Stimulated activated CD4-positive, alpha-beta T cell treated with anti-CD3 and anti-CD28 coated beads, TNF-alpha, amount 100 ng/mL, for 1 hour (primary cell): Measurements from ENCODE around the gene HTR4.
"Not testable (repeated sequence)": the region's sequence is repeated elsewhere in the genome, so short reads cannot be mapped to it uniquely, and the experiment has no call there.

Experiments used
- DNase-seq, 3 donors: peaks; one replicate each; pipeline ENCODE4 v3.0.0-alpha.2; 2020; ENCODE audit warnings: low read depth in 3 of 3, low spot score in 1 of 3

HTR4 gene

DNA sequence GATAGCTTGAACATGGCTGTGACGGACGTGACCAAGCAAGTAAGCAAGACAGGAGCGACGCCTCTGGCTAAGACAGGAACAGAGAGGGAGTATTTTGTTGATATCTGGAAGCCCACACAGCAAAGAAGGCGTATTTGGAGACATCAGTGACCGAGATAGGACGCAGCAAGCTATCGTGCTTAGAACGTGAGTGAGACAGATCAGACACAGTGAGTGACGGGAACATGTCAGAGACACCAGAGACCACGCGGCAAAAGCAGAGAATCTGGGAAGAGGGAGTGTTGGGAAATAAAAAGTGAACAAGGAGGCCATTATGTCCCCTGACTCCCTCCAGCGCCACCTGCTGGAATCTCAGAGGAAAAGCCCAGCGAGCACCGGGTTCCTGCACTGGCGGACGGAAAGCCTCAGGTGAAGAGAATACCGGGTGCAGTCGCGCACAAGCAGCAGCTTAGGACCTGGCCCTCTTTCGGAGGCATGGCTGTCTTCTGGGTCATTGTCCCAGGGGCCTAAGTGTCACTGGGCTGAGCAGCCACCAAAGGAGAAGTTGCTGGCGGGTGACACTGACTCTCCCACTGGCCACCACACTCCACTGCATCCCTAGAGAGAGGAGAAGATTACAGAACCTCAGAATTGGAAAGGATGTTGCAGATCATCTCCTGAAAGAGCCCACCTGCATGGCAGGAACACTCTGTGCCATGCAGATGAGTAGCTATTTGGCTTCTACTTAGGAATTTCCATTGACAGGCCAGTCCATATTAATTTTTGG is 171.4 kb downstream of the HTR4 start:
- peak in 2 of 3 donors; percentile 17 to 38 for DNase-seq

DNA sequence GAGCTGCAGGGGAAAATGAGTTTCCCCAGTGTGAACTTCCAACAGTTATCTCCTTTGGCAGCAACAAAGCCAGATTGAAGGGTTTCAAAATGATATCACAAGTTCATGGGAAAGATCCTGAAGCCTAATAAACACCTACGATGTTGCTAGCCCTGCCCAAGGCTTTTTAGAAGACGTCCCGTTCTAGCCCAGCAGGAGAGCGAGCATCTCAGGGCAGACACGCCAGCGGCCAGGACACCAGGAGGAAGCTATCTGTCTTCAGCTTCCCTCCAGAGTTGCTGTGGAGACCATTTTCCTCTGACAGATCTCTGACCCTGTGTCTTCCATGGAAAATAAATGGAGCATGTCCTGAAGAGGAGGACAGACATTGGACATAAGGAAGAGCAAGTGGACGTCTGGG is 172.1 kb downstream of the HTR4 start:
- DNase-seq, result no peak

DNA sequence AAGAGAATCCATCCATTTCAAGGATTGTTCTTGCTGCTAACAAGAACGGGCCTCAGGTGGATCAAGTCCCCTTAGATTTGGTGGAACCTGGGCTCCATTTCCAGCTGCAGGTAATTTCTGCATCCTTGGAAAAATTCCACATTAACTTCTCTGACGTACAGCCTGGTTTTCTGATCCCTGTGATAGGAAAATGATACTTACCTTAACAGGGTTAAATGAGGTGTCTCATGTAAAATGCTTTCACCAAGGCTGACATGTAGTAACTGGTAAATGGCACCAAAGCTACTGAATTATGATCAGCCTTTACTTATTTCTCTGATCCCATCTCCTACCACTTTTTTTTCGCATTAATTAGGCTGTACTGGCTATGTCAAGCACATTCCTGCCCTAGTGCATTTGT is 176.9 kb downstream of the HTR4 start:
- no peak for DNase-seq

DNA sequence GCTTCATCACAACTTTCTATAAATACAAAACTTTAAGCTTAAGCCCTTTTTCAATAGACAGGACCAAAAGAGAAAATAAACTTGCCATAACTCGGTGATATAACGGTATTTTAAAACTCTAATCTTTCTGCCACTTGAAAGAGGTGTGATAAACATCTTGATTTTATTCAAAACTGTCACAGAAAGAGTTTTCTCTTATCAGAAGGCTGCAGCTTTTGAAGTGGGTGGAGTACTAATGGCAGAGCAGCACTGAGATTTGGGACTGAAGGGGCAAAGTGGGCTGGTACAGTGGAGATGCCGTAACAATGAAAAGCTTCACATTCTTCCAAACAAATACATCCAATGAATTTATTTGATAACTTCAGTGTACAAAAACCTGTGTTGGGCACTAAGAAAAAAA is 178.0 kb downstream of the HTR4 start:
- no peak for DNase-seq

DNA sequence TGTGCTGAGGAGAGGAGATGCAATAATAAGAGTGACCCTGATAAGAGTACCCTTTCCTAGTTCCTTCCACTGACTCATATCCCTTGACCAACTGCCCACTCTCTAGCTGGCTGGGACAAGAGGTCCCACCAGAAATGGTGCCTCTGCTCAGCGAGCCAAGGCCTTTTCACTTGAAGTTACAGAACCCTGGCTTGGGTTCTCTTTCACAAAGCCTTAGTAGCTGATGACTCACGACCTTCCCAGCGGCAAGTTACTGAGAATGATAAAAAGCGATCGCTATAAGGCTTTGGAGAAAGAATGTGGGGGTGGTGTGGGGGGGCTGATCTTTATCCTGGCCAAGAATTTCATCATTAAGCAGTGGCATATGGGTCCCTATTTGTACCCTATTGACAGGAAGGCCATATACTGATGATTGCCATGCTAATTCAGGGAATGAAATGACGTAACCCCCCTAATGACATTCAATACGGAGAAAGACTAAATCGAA is 180.3 kb downstream of the HTR4 start:
- no peak for DNase-seq

DNA sequence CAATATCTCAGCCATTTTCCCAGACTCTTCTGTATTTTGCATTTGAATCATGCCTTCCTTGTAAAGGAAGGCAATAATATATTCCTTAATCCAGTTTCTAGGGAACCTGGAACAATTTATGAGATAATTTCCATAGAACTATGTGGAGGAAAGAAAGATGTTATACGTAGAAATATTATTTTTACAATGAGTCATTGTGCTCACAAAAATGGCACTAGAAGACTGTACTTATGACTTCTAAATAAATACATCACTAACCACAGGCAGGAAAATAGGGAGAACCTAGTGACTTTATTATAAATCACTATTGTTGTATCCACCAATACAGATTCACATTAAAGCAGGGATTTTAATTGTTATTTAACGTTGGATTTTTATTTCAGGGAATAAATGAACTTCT is 182.9 kb downstream of the HTR4 start:
- no peak for DNase-seq

DNA sequence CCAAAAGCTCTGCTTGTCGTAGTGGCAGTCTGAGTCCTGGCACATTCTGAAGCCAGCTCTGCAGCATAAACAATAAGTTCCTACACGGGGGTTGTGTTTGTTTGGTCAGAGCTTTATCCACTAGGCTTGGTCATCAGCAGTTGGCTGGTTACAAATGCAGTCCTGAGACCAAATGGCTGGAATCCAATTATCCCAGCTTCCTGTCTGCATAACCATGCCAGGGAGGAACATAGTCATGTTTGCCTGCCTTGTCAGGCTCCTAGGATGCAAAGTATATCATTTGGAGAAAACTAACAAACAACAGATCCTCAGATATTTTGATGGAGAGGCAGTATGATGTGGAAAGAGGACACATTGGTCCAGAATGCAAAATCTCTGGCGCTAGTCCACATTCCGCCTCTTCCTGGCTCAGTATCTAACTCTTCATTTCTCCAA is 184.8 kb downstream of the HTR4 start:
- DNase-seq, result no peak

DNA sequence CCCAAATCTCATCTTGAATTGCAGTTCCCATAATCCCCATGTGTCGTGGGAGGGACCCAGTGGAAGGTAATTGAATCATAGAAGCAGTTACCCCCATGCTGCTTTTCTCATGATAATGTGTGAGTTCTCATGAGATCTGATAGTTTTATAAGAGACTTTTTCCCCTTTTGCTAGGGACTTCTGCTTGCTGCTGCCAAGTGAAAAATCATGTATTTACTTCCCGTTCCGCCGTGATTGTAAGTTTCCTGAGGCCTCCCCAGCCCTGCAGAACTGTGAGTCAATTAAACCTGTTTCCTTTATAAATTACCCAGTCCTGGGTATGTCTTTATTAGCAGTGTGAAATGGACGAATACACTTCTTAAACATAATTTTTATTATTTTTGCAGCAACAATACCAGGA is 185.6 kb downstream of the HTR4 start:
- DNase-seq, result not testable (repeated sequence)

DNA sequence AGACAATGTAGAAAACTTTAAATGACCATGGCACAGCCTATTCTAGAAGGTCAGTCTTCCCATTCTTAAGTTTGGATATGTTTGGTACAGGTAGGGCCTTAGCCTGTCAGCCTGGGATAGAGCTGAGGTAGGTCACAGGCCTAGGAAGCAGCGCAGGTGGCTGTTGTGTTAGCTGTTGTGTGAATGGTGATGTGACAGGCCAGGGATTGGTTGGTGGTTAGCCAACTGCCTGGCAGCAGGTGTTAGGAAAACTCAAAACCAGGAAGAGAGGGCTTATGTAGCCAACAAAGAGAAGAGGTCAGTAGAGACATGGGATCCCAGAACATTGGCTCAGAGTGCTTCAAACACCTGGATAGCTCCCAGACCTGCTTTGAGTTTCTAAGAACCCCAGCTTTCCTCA is 186.4 kb downstream of the HTR4 start:
- no peak for DNase-seq

DNA sequence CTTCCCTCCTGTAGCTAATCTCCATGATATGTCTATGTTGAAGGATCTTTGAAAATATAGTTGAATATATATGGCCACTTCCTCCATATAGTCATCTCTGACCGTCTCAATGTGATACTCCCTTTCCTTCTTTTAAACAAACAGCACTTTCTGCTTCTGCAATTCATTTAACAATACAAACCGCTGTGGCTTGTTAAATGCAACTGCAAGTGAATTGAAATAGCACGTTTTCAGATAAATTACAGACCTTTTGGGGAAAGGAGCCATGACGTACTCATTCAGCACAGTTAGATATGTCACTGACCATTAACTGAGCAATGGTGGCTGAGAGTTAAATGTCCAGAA is 188.1 kb downstream of the HTR4 start:
- DNase-seq, result no peak

DNA sequence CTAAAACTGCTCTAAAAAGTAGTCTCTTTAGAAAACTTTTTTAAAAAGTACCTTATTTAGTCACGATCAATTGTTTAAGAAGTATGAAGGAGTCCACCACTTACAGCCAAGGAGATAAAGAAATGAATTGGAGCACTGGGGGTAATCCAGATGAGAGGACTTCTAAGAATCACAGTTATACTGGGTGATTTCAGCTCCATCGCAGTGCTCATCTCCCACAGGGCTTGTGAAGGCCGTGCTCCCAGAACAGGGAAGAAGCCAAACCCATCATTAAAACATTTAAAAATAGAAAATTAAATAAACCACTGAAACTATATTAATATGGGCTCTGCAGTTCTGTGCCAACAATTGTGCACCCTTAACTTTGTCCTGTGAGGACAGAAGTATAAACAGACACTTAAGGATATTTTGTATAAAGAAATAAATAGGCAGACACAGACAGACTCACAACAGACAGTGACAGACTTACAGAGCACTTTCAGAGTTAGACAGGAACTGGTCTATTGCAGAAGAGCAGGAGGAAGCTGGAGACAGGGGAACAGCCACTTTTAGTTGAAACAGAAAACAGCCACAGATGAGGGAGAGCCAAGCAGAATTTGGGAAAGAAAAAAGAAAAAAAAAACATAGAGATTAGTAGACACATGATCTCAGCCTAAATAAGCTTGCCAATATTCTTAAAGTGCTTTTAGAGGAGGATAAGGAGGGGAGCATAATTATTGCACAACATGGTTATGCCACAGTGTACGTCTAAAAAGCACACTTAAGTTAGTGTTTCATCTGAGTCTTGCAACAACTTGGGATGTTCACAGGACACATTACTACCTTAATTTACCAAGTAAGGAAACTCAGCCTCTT is 188.7 kb downstream of the HTR4 start:
- no peak for DNase-seq

DNA sequence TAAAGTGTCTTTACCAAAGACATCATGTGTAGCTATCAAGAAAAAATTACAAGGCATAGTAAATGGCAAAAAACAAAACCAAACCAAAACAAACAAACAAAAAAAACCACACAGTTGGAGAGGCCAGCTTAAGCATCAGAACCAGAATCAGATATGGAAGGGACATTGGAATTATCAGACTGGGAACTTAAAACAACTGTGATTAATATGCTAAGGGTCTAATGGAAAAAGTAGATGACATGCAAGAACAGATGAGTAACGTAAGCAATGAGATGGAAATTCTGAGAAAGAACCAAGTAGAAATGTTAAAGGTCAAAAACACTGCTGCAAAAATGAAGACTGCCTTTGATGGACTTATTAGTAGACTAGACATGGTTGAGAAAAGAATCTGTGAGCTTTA is 194.7 kb downstream of the HTR4 start:
- DNase-seq, result no peak

DNA sequence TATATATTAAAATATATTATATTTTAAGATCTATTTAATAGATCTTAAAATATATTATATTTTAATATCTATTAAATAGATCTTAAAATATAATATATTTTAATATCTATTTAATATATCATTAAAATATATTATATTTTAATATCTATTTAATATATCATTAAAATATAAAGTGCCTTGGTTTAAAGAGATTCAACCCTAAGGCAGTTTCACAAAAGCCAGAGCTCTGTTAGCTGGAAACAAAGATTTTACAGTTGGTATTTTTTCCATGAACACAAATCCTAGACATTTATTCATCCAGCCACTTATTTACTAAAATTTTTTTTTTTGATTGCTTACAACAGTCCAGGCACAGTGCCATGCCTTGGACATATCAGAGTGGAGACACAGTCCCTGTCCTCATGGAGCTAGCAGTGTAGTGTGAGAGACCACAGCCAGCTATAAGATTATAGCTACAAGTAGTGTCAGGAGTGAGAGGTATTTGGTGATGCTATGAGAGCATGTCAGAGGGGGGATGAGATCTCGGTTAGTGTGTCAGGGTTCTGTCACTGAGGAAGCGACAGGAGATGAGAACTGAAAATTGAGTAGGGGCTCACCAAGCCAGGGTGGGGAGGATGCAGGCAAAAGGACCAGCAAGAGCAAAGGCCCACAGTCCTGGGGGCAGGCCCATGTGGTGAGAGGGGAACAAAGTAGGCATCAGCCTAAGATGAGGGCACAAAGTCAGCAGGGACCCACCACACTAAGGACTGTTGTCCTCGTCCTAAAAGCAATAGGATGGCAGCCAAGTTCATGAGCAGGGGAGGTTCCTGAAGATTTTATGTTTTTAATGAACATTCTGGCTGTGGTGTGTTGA is 196.1 kb downstream of the HTR4 start:
- DNase-seq, result no peak

DNA sequence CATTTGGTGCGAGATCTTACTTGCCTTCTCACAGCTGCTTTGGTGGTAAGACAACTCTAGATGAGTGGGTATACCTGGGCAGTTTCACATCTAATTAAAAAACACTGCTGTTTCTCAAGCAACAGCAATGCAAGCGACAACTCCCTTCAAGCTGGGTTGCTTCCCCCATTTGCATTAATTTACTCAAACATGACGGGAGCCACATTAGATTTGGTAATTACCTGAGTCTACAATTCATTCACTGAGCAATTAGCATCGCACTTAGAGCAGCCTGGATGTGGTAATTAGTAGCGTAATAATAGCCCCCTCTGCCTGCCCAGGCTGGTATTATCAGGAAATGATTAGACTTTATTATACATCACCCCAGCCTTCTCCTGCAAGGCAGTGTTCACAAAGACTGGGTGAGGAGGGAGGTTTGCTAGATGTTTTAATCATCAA is 197.1 kb downstream of the HTR4 start:
- DNase-seq, result no peak

DNA sequence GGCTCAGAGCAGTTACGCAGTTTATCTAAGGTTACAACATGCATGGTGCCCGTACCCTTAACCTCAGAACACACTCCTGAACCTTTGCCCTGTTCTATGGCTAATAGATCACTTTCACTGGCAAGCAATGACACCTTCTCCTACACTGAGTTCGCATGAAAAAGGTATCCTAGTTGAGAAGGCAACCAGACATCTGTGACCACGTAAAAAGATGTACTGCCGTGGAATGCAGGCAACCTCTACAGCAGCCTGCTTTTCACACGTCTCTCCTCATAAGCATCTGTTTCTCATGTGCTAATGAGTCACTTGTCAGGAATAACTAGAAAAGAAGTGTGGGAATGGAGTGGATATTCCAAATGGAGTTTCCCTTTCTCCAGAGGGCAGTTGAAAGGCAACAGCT is 199.1 kb downstream of the HTR4 start:
- no peak for DNase-seq

DNA sequence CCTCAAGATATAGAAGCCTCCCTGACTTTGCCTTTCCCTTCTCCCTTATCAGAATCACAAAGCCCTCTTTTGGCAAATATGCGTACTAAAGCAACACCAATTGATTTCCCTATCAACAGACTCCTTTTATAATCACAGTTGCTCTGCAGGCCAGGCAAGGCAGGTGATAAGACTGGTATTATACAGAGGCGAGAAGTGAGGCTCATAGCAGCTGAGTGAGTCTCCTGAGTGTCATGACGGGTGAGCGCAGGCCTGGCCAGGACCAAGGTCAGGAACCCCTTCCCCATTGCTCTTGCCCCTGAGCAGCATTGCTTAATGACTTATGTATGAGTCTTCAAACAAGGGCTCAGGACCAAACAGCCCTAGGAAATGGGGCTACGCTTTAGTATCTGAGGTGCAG is 199.8 kb downstream of the HTR4 start:
- DNase-seq, result no peak

DNA sequence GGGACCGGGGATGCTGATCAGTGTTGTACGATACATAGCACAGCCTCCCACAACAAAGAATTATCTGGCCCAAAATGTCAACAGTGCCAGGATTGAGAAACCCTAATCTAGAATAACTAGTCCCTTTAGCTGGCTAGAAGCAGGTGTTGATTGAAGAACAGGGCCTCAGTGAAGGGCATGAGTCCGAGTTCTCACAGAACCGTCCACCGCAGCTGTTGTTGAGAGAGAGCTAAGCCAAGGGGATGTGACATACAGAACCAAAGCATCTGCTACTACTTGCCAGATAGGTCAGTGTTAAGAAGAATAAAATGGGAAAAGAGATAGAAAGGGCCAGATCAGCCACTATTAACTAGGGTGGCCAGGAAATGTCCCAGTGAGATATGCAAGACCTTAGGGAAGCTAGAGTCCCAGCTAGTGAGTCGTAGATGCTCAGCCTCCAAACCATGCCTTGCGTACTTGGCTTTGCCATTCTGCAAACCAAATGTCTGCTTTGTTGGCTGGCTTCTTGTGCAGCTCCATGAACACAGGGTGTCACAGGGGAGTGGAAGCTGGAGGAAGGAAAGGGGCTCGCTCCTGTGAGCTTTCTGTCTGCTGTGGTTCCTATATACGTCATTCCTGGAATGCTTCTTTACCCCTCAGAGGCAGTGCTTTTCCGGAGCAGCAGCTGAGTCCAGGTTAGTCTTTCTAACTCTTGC is 201.7 kb downstream of the HTR4 start:
- no peak for DNase-seq

DNA sequence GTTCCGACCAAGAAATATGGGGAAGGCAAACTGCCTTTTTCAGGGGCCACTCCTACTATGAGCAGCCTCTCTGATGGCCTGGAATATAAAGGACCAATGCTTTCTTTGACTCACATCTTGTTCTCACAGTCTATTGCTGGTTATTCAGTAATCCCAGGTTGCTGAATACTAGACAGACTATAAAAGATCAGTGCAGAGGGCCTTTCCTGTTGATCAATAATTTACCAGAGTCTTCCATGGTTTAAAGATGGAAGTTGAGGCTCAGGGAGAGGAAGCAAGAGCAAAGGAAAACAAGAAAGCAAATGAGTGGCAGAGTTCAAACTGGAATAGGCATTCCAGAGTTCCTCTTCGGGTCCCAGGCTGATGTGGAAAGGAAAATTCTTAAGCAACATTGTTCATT is 207.7 kb downstream of the HTR4 start:
- no peak for DNase-seq

DNA sequence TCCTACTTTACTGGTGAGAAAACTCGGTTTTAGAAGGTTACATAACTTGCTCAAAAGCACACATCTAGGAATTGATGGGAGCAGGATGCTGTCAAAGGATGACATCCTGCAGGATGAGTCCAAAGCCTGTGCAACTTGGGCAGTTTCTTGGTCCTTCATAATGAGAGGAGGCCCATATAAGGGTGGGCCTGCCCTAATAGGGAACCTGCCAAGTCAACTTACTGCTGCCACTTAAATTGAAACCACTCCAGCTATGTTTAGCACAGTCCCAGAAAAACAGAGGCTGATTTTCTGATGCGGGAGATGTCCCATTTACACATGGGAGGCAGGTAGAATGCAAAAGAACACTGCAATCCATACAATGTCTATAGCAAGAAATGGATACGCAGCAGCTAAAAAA is 208.7 kb downstream of the HTR4 start:
- no peak for DNase-seq

DNA sequence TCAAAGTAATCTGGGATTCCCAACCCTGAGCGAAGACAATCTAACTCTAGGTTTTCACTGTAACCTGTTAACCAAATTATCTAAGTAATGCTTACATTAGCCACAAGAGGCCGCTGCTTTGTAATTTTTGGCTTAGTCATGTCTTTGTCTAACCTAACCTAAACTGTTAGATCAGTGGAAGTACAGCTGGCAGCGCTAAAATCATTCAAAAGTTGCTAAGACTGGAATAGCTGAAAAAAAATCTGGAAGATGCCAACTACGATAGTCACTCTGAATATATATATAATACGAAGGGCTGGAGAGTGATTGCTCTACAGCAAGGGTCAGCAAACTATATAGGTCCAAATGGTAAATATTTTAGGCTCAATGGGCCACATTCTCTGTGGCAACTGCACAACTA is 210.3 kb downstream of the HTR4 start:
- no peak for DNase-seq

DNA sequence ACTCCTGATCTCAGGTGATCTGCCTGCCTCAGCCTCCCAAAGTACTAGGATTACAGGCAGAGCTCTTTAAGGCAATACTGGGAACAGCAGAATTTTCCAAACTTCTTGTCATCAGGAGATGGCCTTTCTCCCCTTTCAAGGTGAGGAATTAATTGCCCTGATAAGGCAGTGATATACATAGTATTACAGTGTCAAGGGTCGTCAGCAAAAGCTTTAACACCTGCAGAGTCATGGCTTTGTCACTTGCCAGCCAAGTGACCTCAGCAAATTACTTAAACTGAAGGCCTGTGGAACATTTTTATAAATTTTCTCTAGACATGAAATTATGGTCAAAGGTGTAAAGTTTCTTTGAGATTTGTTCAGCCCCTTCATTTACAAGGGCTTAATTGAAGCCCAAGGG is 211.1 kb downstream of the HTR4 start:
- DNase-seq, result no peak
